Measurements from ENCODE around the gene MYO18A.

Gene MYO18A

DNA sequence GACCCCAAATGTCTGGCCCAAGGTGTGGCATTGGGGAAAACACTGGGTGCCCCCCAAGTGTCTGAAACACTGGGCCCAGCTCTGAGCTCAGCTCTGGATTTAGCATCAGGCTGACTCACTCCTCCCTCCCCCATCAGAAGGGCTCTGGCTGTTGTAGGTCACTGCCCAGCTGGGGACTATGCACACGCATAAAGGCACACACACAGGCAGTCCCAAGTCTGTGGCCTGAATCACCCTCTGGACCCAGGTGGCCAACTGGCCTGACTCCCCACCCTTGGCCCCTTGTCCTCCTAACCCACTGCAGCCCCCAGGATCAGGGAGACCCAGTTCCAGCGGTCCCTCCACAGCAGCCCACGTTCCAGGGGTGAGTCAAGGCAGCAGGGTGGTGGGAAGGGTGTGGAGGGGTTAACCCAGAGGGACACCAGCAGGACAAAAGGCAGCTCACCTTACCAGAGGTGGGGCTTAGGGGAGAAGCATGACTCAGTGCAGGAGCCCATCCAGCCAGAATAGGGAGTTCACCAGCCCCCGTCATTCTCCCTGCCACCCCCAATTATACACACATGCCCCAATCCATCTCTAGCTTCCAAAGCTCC is 47.0 kb downstream of the MYO18A start:
- Histone ChIP-seq H3K36me3 (ENCODE audit: control insufficient read depth in 1 of 2, insufficient read depth in 2 of 2, low read length in 2 of 2) (peaks cover 0 to 5% of the 10 kb centered on the region in 2 donors), H3K9me3 (ENCODE audit: control insufficient read depth in 1 of 2, low read length in 2 of 2) (no peaks in the 10 kb centered on the region), H3K4me3 (ENCODE audit: low read depth in 1 of 2, low read length in 2 of 2) (no peak overlapping the region), H3K4me1 (ENCODE audit: control insufficient read depth in 1 of 2, insufficient read depth in 2 of 2, low read length in 2 of 2) (peaks cover 0 to 15% of the 10 kb centered on the region in 2 donors), H3K27me3 (ENCODE audit: low read depth, low read length) (no peaks in the 10 kb centered on the region), H3K27ac (ENCODE audit: low read length) (no peak overlapping the region)

DNA sequence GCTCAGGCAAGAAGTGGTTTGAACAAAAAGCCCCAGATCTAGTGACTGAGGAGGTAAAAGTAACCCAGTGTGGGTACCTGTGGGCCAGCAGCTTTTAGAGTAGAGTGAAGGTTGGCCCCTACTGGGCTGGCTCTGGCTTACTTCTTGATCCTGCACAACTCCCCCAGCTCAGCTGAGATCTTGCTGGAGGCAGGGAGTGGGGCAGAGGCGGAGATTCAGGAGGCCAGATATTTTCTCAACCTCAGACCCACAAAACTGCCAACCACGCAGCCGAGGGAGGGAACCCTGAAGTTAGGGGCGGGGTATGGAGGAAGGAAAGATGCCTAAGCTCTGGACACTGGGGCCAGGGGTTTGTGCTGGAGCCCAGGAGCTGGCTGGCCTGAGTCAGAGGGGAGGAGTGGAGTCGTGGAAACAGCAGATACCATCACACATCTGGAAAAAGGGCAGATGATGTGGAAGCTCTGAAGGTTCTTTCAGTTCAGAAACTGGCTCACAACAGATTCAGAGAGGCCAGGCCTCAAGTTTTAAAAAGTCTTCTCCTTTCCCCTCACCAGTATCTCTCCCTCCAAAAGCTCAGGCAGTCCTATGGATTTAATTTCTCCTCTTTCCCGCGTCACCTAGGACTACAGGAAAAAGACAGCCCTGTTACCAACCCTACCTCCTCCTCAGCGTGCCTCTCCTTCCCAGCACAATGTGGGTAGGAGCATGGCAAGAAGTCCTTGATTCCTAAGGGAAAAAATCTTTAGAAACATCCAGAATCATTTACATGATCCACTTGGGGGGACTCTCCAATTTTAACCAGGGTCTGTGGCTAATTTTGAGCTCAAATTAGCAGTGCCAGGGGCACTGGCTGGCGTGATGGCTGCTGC is 48.1 kb downstream of the MYO18A start:
- H3K36me3 ChIP-seq (ENCODE audit: control insufficient read depth in 1 of 2, insufficient read depth in 2 of 2, low read length in 2 of 2), result peaks cover 5 to 10% of the 10 kb centered on the region in 2 donors
- H3K9me3 ChIP-seq (ENCODE audit: control insufficient read depth in 1 of 2, low read length in 2 of 2), result no peaks in the 10 kb centered on the region
- no peak overlapping the region for H3K4me3 ChIP-seq (ENCODE audit: low read depth in 1 of 2, low read length in 2 of 2)
- peaks cover 0 to 10% of the 10 kb centered on the region in 2 donors for H3K4me1 ChIP-seq (ENCODE audit: control insufficient read depth in 1 of 2, insufficient read depth in 2 of 2, low read length in 2 of 2)
- no peaks in the 10 kb centered on the region for H3K27me3 ChIP-seq (ENCODE audit: low read depth, low read length)
- H3K27ac ChIP-seq (ENCODE audit: low read length), result peak overlapping the region; percentile 3

DNA sequence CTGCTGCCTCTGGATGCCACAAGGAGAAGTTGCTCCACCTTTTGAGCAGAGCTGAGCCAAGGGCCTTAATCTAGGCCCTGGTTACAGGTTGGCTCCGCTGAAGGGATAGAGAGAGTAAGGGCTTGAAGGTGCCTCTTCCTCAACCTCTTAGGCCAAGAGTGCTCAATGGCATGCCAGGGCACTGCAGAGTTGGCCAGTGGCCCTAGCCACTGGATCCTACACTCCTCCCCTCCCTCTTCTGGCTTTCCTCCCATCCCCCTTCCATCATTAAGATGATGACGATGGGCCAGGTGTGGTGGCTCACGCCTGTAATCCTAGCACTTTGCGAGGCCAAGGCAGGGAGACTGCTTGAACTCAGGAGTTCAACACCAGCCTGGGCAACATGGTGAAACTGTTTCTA is 50.5 kb downstream of the MYO18A start:
- no peak overlapping the region for H3K4me3 ChIP-seq (ENCODE audit: low read depth in 1 of 2, low read length in 2 of 2)
- no peaks in the 10 kb centered on the region for H3K27me3 ChIP-seq (ENCODE audit: low read depth, low read length)
- no peaks in the 10 kb centered on the region for H3K9me3 ChIP-seq (ENCODE audit: control insufficient read depth in 1 of 2, low read length in 2 of 2)
- peaks cover 4 to 5% of the 10 kb centered on the region in 2 donors for H3K36me3 ChIP-seq (ENCODE audit: control insufficient read depth in 1 of 2, insufficient read depth in 2 of 2, low read length in 2 of 2)
- no peak overlapping the region for H3K27ac ChIP-seq (ENCODE audit: low read length)
- peaks cover 0 to 14% of the 10 kb centered on the region in 2 donors for H3K4me1 ChIP-seq (ENCODE audit: control insufficient read depth in 1 of 2, insufficient read depth in 2 of 2, low read length in 2 of 2)

DNA sequence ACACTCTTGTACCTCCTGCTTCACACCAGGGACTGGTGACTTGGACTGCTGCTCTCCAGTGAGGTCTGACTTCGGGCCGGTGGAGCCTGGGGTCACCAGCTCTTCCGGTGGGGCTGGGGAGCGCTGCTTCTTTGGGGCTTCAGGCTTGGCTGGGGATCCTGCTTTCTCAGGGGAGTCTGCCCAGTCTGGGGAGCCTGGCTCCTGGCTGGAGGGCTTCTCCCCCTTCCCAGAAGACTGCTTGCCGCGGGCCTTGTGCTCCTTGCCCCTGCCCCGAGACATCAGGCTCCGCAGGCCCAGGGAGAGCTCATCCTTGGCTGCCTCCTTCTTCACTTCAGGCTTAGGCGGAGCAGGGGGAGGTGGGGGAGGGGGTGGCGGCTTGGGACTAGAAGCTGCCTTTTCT is 52.4 kb downstream of the MYO18A start:
- H3K36me3 ChIP-seq (ENCODE audit: control insufficient read depth in 1 of 2, insufficient read depth in 2 of 2, low read length in 2 of 2), result peaks cover 4 to 5% of the 10 kb centered on the region in 2 donors
- H3K9me3 ChIP-seq (ENCODE audit: control insufficient read depth in 1 of 2, low read length in 2 of 2), result no peaks in the 10 kb centered on the region
- no peak overlapping the region for H3K27ac ChIP-seq (ENCODE audit: low read length)
- H3K4me3 ChIP-seq (ENCODE audit: low read depth in 1 of 2, low read length in 2 of 2), result no peak overlapping the region
- H3K27me3 ChIP-seq (ENCODE audit: low read depth, low read length), result no peaks in the 10 kb centered on the region
- peaks cover 0 to 10% of the 10 kb centered on the region in 2 donors for H3K4me1 ChIP-seq (ENCODE audit: control insufficient read depth in 1 of 2, insufficient read depth in 2 of 2, low read length in 2 of 2)

DNA sequence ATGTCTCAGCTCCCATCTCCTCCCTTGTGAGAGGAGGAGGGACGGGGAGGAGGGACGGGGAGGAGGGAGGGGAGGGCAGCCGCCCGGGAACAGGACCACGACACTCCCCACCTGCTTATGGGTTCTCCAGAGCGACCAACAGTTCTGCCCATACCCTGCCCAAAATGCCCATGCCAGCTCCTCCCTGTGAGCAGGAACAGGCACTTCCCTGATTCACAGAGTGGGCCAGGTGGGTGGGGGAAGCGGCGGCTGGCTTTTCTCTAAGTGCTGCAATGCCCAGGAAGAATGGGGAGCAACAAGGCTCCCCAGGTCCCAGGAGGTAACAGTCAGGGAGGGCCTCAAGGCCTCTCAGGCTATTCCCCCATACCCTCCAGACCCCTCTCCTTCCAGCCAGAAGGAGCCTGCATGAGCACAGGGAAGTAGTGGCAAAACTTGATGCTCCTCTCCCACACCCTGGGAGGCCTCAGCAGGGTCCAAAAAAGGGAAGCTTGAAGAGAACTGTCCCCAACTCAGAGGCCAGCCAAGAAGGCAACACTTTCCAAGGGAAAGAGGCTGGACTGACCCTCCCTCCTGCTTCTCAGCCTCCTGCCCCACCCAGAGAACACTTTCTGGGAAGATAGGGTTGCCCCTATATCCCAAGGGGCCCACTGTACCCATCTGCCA is 53.8 kb downstream of the MYO18A start:
- Histone ChIP-seq H3K36me3 (ENCODE audit: control insufficient read depth in 1 of 2, insufficient read depth in 2 of 2, low read length in 2 of 2) (peaks cover 6 to 13% of the 10 kb centered on the region in 2 donors), H3K27me3 (ENCODE audit: low read depth, low read length) (no peaks in the 10 kb centered on the region), H3K4me1 (ENCODE audit: control insufficient read depth in 1 of 2, insufficient read depth in 2 of 2, low read length in 2 of 2) (peaks cover 0 to 10% of the 10 kb centered on the region in 2 donors), H3K9me3 (ENCODE audit: control insufficient read depth in 1 of 2, low read length in 2 of 2) (no peaks in the 10 kb centered on the region), H3K27ac (ENCODE audit: low read length) (no peak overlapping the region), H3K4me3 (ENCODE audit: low read depth in 1 of 2, low read length in 2 of 2) (no peak overlapping the region)

DNA sequence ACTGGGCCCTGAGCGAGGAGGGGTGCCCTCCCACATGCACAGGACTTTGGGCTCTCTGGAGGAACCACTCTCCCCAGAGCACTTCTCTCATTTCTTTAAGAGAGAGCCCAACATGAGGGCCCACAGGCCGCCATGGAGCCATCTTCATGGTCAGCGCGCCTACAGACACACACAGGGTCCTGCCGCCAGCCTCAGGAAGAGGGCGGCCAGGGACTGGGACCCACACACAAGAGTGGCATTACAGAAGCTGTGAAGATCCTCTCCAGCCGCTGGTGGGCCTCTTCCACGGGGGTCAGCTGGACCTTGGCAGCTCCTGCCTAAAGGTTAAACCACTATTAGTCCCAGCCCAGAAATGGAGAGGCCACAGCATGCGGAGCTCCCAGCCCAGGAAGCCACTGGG is 54.5 kb downstream of the MYO18A start:
- H3K27me3 ChIP-seq (ENCODE audit: low read depth, low read length), result no peaks in the 10 kb centered on the region
- H3K27ac ChIP-seq (ENCODE audit: low read length), result no peak overlapping the region
- no peaks in the 10 kb centered on the region for H3K9me3 ChIP-seq (ENCODE audit: control insufficient read depth in 1 of 2, low read length in 2 of 2)
- no peak overlapping the region for H3K4me3 ChIP-seq (ENCODE audit: low read depth in 1 of 2, low read length in 2 of 2)
- H3K4me1 ChIP-seq (ENCODE audit: control insufficient read depth in 1 of 2, insufficient read depth in 2 of 2, low read length in 2 of 2), result peaks cover 0 to 10% of the 10 kb centered on the region in 2 donors
- peaks cover 12 to 21% of the 10 kb centered on the region in 2 donors for H3K36me3 ChIP-seq (ENCODE audit: control insufficient read depth in 1 of 2, insufficient read depth in 2 of 2, low read length in 2 of 2)

DNA sequence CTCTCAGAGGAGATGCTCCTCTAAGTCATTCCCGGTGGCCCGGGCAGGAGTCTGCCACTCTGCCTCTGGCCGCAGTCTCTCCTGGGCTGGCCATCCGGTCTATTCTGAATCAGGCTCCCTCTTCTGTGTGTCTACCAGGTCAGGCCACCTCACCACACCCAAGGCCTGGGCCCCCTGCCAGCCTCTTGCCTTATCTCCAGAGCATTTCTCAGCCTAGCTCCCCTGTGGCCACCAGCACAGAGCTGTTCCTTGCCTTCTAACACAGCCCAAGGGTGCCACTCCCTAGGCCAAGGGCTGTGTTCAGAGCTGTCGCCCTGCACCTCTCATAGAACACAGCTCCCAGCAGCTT is 55.3 kb downstream of the MYO18A start:
- H3K27me3 ChIP-seq (ENCODE audit: low read depth, low read length), result no peaks in the 10 kb centered on the region
- H3K4me1 ChIP-seq (ENCODE audit: control insufficient read depth in 1 of 2, insufficient read depth in 2 of 2, low read length in 2 of 2), result peaks cover 0 to 10% of the 10 kb centered on the region in 2 donors
- H3K36me3 ChIP-seq (ENCODE audit: control insufficient read depth in 1 of 2, insufficient read depth in 2 of 2, low read length in 2 of 2), result peaks cover 18 to 28% of the 10 kb centered on the region in 2 donors
- no peak overlapping the region for H3K4me3 ChIP-seq (ENCODE audit: low read depth in 1 of 2, low read length in 2 of 2)
- no peaks in the 10 kb centered on the region for H3K9me3 ChIP-seq (ENCODE audit: control insufficient read depth in 1 of 2, low read length in 2 of 2)
- H3K27ac ChIP-seq (ENCODE audit: low read length), result no peak overlapping the region

DNA sequence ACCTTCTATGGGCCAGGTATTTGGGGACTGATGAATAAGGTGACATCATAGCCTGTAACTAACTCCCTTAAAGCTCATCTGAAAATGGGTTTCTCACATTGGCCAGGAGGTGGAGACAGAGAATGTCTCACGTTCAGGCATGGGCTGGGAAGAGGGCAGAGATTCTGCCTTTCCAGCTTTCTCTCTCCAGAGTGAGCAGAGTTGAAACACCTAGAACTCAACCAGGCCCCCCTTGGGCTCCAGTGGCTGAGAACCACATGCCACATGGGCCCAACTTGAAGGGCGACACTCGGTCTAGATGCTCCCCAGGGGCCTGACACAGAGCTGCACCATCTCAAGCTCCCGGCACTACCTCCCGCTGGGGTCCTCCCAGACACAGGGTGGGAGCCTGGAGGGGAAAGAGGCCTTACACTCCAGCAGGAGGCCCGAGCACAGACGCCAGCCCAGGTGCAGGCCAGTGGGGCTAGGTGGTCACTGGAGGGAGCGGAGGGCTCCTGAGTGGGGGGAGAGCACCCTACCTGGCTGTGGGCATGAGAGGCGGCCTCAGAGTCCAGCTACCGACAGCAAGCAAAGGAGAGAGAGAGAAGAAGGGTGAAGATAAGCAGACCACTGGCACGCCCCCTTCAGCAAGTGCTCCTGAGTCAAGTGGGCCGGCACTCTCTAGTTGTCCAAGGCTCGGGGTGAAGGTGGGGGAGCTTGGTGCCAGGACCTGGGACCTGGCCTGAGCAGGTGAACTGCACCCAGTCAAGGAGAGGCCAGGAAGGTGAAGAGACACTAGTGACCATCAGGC is 55.9 kb downstream of the MYO18A start:
- Histone ChIP-seq H3K4me1 (ENCODE audit: control insufficient read depth in 1 of 2, insufficient read depth in 2 of 2, low read length in 2 of 2) (peaks cover 0 to 10% of the 10 kb centered on the region in 2 donors), H3K36me3 (ENCODE audit: control insufficient read depth in 1 of 2, insufficient read depth in 2 of 2, low read length in 2 of 2) (peaks cover 20 to 30% of the 10 kb centered on the region in 2 donors), H3K27me3 (ENCODE audit: low read depth, low read length) (no peaks in the 10 kb centered on the region), H3K27ac (ENCODE audit: low read length) (no peak overlapping the region), H3K9me3 (ENCODE audit: control insufficient read depth in 1 of 2, low read length in 2 of 2) (no peaks in the 10 kb centered on the region), H3K4me3 (ENCODE audit: low read depth in 1 of 2, low read length in 2 of 2) (no peak overlapping the region)

DNA sequence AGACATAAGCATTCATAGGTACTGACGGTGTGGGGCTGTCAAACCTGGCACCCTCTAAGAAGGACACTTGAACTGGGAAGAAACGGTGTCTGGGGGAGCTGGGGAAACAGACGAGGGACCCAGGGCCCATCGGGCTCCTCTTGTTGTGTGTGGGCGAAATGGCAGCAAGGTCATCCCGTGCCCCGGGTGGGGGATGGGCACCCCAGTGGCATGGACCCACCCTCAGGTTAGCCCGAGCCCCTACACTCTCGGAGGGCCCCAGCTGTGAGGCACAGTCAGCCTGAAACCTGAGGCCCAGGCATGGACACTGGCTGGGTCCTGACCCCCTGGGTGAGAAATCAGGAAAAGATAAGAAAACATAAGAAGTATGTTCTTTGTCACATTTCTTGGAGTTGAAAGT is 57.1 kb downstream of the MYO18A start:
- Histone ChIP-seq H3K27ac (ENCODE audit: low read length) (no peak overlapping the region), H3K36me3 (ENCODE audit: control insufficient read depth in 1 of 2, insufficient read depth in 2 of 2, low read length in 2 of 2) (peaks cover 26 to 42% of the 10 kb centered on the region in 2 donors), H3K4me1 (ENCODE audit: control insufficient read depth in 1 of 2, insufficient read depth in 2 of 2, low read length in 2 of 2) (peaks cover 0 to 10% of the 10 kb centered on the region in 2 donors), H3K9me3 (ENCODE audit: control insufficient read depth in 1 of 2, low read length in 2 of 2) (no peaks in the 10 kb centered on the region), H3K27me3 (ENCODE audit: low read depth, low read length) (no peaks in the 10 kb centered on the region), H3K4me3 (ENCODE audit: low read depth in 1 of 2, low read length in 2 of 2) (no peak overlapping the region)

DNA sequence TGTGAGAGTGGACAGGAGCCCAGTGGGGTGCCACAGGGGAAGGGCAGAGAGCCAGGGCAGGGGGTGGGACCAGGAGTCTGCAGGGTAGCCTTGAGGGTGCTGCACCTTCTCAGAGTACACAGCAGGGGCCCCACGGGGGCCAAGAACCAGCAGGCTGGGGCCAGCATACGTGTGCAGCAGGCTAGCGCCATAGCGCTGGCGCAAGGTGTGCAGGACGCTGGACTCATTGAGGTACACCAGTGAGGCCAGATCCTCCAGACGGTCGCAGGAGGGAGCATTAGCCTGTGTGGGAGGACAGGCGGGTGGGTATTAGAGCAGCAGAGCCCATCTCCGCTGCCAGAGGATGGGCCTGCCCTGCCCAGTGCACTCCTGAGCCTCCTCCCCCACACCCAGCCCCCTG is 58.8 kb downstream of the MYO18A start:
- Histone ChIP-seq H3K27me3 (ENCODE audit: low read depth, low read length) (no peaks in the 10 kb centered on the region), H3K4me1 (ENCODE audit: control insufficient read depth in 1 of 2, insufficient read depth in 2 of 2, low read length in 2 of 2) (peaks cover 0 to 10% of the 10 kb centered on the region in 2 donors), H3K4me3 (ENCODE audit: low read depth in 1 of 2, low read length in 2 of 2) (no peak overlapping the region), H3K27ac (ENCODE audit: low read length) (no peak overlapping the region), H3K36me3 (ENCODE audit: control insufficient read depth in 1 of 2, insufficient read depth in 2 of 2, low read length in 2 of 2) (peaks cover 21 to 46% of the 10 kb centered on the region in 2 donors), H3K9me3 (ENCODE audit: control insufficient read depth in 1 of 2, low read length in 2 of 2) (no peaks in the 10 kb centered on the region)

DNA sequence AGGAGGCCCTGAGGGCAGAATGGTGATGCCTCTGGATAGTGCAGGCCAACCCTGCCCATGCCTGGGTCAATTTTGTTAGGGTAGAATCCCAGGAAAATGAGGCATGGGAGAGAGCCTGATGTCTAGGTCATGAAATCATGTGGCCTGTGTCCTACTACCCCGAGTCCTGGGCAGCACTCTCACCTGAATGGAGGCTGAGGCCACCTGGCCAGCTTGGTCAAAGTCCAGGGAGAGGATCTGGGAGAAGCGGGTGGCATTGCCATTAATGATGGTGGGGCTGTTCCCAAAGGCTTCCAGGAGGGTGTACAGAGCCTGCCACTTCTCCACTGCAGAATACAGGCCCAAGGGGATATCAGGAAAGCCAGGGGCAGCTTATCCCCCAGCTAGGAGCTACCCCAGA is 59.8 kb downstream of the MYO18A start:
- H3K27me3 ChIP-seq (ENCODE audit: low read depth, low read length), result no peaks in the 10 kb centered on the region
- H3K4me3 ChIP-seq (ENCODE audit: low read depth in 1 of 2, low read length in 2 of 2), result no peak overlapping the region
- peaks cover 21 to 56% of the 10 kb centered on the region in 2 donors for H3K36me3 ChIP-seq (ENCODE audit: control insufficient read depth in 1 of 2, insufficient read depth in 2 of 2, low read length in 2 of 2)
- H3K27ac ChIP-seq (ENCODE audit: low read length), result no peak overlapping the region
- no peaks in the 10 kb centered on the region for H3K9me3 ChIP-seq (ENCODE audit: control insufficient read depth in 1 of 2, low read length in 2 of 2)
- peaks cover 0 to 6% of the 10 kb centered on the region in 2 donors for H3K4me1 ChIP-seq (ENCODE audit: control insufficient read depth in 1 of 2, insufficient read depth in 2 of 2, low read length in 2 of 2)
